Skeletal muscle tissue (tissue), 4 donors: Measurements from ENCODE around the gene SLC28A3. TPM values are rescaled to one million over a fixed set of nuclear protein-coding genes. Genes with fewer than 3 reads are reported as not detected.

Experiments used
- H3K27ac ChIP-seq: one replicate; pipeline ENCODE4 v1.7.0; 2013; ENCODE audit warnings: mild to moderate bottlenecking, low read depth, low read length, inconsistent platforms
- H3K27me3 ChIP-seq, 3 donors: one replicate each; pipeline ENCODE4 v1.7.0; 2013; ENCODE audit warnings: low read length in 3 of 3; ENCODE audit not compliant: control insufficient read depth in 3 of 3, insufficient read depth in 3 of 3
- H3K36me3 ChIP-seq, 3 donors: one replicate each; pipeline ENCODE4 v1.7.0; 2013; ENCODE audit warnings: low read length in 3 of 3; ENCODE audit not compliant: control insufficient read depth in 3 of 3, insufficient read depth in 3 of 3
- H3K4me1 ChIP-seq, 3 donors: one replicate each; pipeline ENCODE4 v1.7.0; 2013; ENCODE audit warnings: low read length in 3 of 3, mild to moderate bottlenecking in 3 of 3; ENCODE audit not compliant: control insufficient read depth in 3 of 3, insufficient read depth in 3 of 3
- H3K4me3 ChIP-seq, 3 donors: one replicate each; pipeline ENCODE4 v1.7.0; 2013; ENCODE audit warnings: low read length in 3 of 3
- H3K9ac ChIP-seq, 3 donors: one replicate each; pipeline ENCODE4 v1.7.0; 2013; ENCODE audit warnings: low read length in 3 of 3, mild to moderate bottlenecking in 3 of 3, moderate library complexity in 2 of 3, low read depth in 1 of 3
- H3K9me3 ChIP-seq, 3 donors: one replicate each; pipeline ENCODE4 v1.7.0; 2013; ENCODE audit warnings: low read length in 3 of 3; ENCODE audit not compliant: control insufficient read depth in 3 of 3
- total RNA-seq: library from RNA; depleted of rRNA; stranded (reverse); fragments of >200 nt; gene quantifications from one replicate; pipeline ENCODE4 v1.2.3, GENCODE V29; 2014
- donor health status: Osteomylitis.

Gene SLC28A3
- total RNA-seq, 1 donor from 2014 or later = not detected

- Histone ChIP-seq H3K4me1 (no peaks in the 10 kb centered on the region), H3K9me3 (no peaks in the 10 kb centered on the region), H3K27me3 (no peaks in the 10 kb centered on the region), H3K36me3 (no peaks in the 10 kb centered on the region), H3K27ac (no peak overlapping the region), H3K4me3 (no peak overlapping the region), H3K9ac (no peak overlapping the region)
Measured at GRCh38 chr9:84324811-84325210, 15.7 kb downstream of the SLC28A3 start.

- no peaks in the 10 kb centered on the region for H3K27me3 ChIP-seq
- H3K27ac ChIP-seq = no peak overlapping the region
- H3K4me3 ChIP-seq = no peak overlapping the region
- H3K4me1 ChIP-seq = no peaks in the 10 kb centered on the region
- H3K9ac ChIP-seq = no peak overlapping the region
- H3K9me3 ChIP-seq = no peaks in the 10 kb centered on the region
- H3K36me3 ChIP-seq = no peaks in the 10 kb centered on the region
Measured at GRCh38 chr9:84323858-84324257, 16.7 kb downstream of the SLC28A3 start.

- Histone ChIP-seq H3K27me3 (no peaks in the 10 kb centered on the region), H3K4me3 (no peak overlapping the region), H3K27ac (no peak overlapping the region), H3K9me3 (no peaks in the 10 kb centered on the region), H3K9ac (no peak overlapping the region), H3K36me3 (no peaks in the 10 kb centered on the region), H3K4me1 (no peaks in the 10 kb centered on the region)
Measured at GRCh38 chr9:84322828-84323227, 17.7 kb downstream of the SLC28A3 start.

- no peaks in the 10 kb centered on the region for H3K9me3 ChIP-seq
- no peaks in the 10 kb centered on the region for H3K4me1 ChIP-seq
- no peak overlapping the region for H3K9ac ChIP-seq
- no peak overlapping the region for H3K27ac ChIP-seq
- no peak overlapping the region for H3K4me3 ChIP-seq
- no peaks in the 10 kb centered on the region for H3K27me3 ChIP-seq
- H3K36me3 ChIP-seq = no peaks in the 10 kb centered on the region
Measured at GRCh38 chr9:84320231-84320630, 20.3 kb downstream of the SLC28A3 start.

GRCh38 chr9:84319632-84320031, 20.9 kb downstream of the SLC28A3 start:
- Histone ChIP-seq H3K9me3 (no peaks in the 10 kb centered on the region), H3K27ac (no peak overlapping the region), H3K4me3 (no peak overlapping the region), H3K9ac (no peak overlapping the region), H3K36me3 (no peaks in the 10 kb centered on the region), H3K4me1 (peaks cover 0 to 2% (median 0%) of the 10 kb centered on the region in 3 donors), H3K27me3 (no peaks in the 10 kb centered on the region)

GRCh38 chr9:84318981-84319380, 21.6 kb downstream of the SLC28A3 start:
- H3K4me1 ChIP-seq = peaks cover 0 to 2% (median 0%) of the 10 kb centered on the region in 3 donors
- no peak overlapping the region for H3K27ac ChIP-seq
- no peak overlapping the region for H3K9ac ChIP-seq

GRCh38 chr9:84317563-84317962, 23.0 kb downstream of the SLC28A3 start:
- H3K4me1 ChIP-seq = peaks cover 0 to 2% (median 0%) of the 10 kb centered on the region in 3 donors

More at GRCh38 chr9:84318981-84319380, 21.6 kb downstream of the SLC28A3 start:
- Histone ChIP-seq H3K9me3 (no peaks in the 10 kb centered on the region), H3K4me3 (no peak overlapping the region), H3K27me3 (no peaks in the 10 kb centered on the region), H3K36me3 (no peaks in the 10 kb centered on the region)

GRCh38 chr9:84315278-84315877, 25.2 kb downstream of the SLC28A3 start:
- no peak overlapping the region for H3K9ac ChIP-seq
- H3K27me3 ChIP-seq = no peaks in the 10 kb centered on the region
- H3K27ac ChIP-seq = no peak overlapping the region
- H3K36me3 ChIP-seq = no peaks in the 10 kb centered on the region
- peak overlapping the region in 1 of 3 donors; percentile 26 for H3K4me3 ChIP-seq
- no peaks in the 10 kb centered on the region for H3K9me3 ChIP-seq
- peaks cover 0 to 2% (median 0%) of the 10 kb centered on the region in 3 donors for H3K4me1 ChIP-seq

More at GRCh38 chr9:84317563-84317962, 23.0 kb downstream of the SLC28A3 start:
- Histone ChIP-seq H3K27me3 (no peaks in the 10 kb centered on the region), H3K36me3 (no peaks in the 10 kb centered on the region), H3K4me3 (no peak overlapping the region), H3K27ac (no peak overlapping the region), H3K9me3 (no peaks in the 10 kb centered on the region), H3K9ac (no peak overlapping the region)

- Histone ChIP-seq H3K4me3 (no peak overlapping the region), H3K9ac (no peak overlapping the region), H3K9me3 (no peaks in the 10 kb centered on the region), H3K36me3 (no peaks in the 10 kb centered on the region), H3K4me1 (peaks cover 0 to 2% (median 0%) of the 10 kb centered on the region in 3 donors), H3K27me3 (no peaks in the 10 kb centered on the region), H3K27ac (no peak overlapping the region)
Measured at GRCh38 chr9:84314306-84314705, 26.3 kb downstream of the SLC28A3 start.

GRCh38 chr9:84310883-84311282, 29.7 kb downstream of the SLC28A3 start:
- Histone ChIP-seq H3K4me1 (peaks cover 0 to 2% (median 0%) of the 10 kb centered on the region in 3 donors), H3K9me3 (no peaks in the 10 kb centered on the region), H3K36me3 (no peaks in the 10 kb centered on the region), H3K9ac (no peak overlapping the region), H3K27me3 (no peaks in the 10 kb centered on the region), H3K4me3 (no peak overlapping the region), H3K27ac (no peak overlapping the region)
